T-helper 2 cell treated with Interferon-gamma antibody and Interleukin-4, amounts not matched to agents 5 μg/mL and 100 μg/mL, for 36 hours (primary cell): ENCODE results near the gene THBS2.
"Not testable (repeated sequence)": the region's sequence is repeated elsewhere in the genome, so short reads cannot be mapped to it uniquely, and the experiment has no call there.

Source experiments
- DNase-seq: peaks from one replicate; pipeline ENCODE4 v3.0.0; 2021; ENCODE audit warnings: low spot score
- H3K27ac Mint-ChIP-seq: one replicate; pipeline ENCODE4 v1.8.0; 2021; ENCODE audit warnings: mild to moderate bottlenecking, mixed read lengths
- H3K27me3 Mint-ChIP-seq: one replicate; pipeline ENCODE4 v1.8.0; 2021; ENCODE audit warnings: low read depth, mixed read lengths
- H3K36me3 Mint-ChIP-seq: one replicate; pipeline ENCODE4 v1.8.0; 2021; ENCODE audit warnings: low read depth, mixed read lengths
- H3K4me1 Mint-ChIP-seq: one replicate; pipeline ENCODE4 v1.8.0; 2021; ENCODE audit warnings: low read depth, mixed read lengths
- H3K4me3 Mint-ChIP-seq: one replicate; pipeline ENCODE4 v1.8.0; 2022; ENCODE audit warnings: mild to moderate bottlenecking, moderate library complexity, mixed read lengths
- H3K9me3 Mint-ChIP-seq: one replicate; pipeline ENCODE4 v1.8.0; 2021; ENCODE audit warnings: mixed read lengths

The THBS2 gene

DNA sequence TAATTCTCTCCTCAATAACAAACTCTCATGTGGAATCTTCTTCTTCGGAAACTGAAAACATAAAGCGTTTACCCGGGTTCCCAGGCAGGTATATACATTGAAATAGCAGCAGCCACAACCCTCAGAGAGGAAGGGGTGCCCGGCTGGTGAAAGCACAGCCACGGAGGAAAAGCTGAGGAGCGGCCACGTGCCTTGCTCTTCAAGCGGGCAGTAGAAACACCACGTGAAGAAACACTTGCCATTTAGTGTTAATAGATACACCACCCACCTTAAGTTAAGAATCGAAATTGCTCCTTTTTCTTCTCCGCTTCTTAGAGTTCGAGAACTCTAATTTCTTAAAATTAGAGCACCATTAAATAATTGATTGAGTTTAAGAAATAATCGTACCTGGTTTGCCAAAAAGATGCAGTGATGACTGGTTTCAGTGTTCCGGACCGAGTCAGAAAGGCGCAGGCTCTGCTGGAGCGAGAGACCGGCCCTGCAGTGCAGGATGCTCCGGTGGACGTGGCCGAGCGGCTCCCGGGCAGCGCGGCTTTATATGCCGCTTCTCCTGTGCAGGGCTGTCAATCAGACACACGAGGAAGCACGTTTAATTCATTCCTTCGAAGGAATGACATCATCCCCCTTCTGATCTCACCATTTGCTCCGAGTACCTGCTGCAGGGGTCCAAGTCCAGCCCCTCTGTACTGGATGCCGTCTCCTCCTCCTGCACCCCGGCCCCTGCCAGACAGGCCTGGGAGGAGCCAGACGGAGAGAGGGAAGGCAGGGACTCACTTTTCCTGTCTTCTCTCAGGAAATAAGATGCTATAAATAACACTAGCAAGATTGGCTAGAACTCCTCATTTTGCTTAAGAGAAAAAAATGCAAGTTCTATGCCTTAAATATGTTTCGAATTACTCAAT lies at the start of gene THBS2:
THBS2 (minus strand) TSS at position 510 of the 902 bp plus-strand sequence. CDS start 3,062 bp downstream, outside the sequence.
- no peak within 1 kb of the TSS for H3K4me3 Mint-ChIP-seq
- no peak for DNase-seq
- H3K27ac Mint-ChIP-seq, result no peak within 1 kb of the TSS

GRCh38 chr6:169302716-169303115 lies 49.1 kb upstream of the THBS2 start:
- Mint-ChIP-seq H3K9me3 (no peaks in the 10 kb centered on the region), H3K4me3 (no peak overlapping the region), H3K36me3 (no peaks in the 10 kb centered on the region), H3K27me3 (peaks cover 2% of the 10 kb centered on the region), H3K4me1 (no peaks in the 10 kb centered on the region), H3K27ac (no peak overlapping the region)
- no peak for DNase-seq

More for the DNA sequence above, at the start of gene THBS2:
- no peaks in the 10 kb centered on the region for H3K36me3 Mint-ChIP-seq
- H3K9me3 Mint-ChIP-seq, result no peaks in the 10 kb centered on the region
- peaks cover 62% of the 10 kb centered on the region for H3K27me3 Mint-ChIP-seq
- peaks cover 3% of the 10 kb centered on the region for H3K4me1 Mint-ChIP-seq

DNA sequence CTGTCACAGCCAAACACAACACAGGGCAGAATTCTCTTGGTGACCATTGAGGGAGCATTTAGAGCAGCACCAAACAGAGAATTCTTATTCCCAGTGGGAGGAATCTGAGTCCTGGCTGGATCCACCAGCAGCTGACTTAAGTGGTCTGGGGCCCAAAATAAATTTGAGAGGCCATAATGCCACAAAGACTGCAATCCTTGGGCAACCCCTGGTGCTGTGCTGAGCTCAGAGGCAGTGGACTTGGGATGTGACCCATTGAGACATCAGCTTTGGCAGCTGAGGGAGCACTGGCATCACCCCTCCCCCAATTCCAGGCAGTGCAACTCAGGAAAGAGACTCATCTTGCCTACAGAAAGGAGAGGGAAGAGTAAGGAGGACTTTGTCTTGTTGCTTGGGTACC lies 48.6 kb upstream of the THBS2 start:
- H3K27ac Mint-ChIP-seq, result no peak overlapping the region
- no peak overlapping the region for H3K4me3 Mint-ChIP-seq
- no peaks in the 10 kb centered on the region for H3K4me1 Mint-ChIP-seq
- H3K9me3 Mint-ChIP-seq, result no peaks in the 10 kb centered on the region
- H3K27me3 Mint-ChIP-seq, result peaks cover 2% of the 10 kb centered on the region
- H3K36me3 Mint-ChIP-seq, result no peaks in the 10 kb centered on the region
- no peak for DNase-seq

DNA sequence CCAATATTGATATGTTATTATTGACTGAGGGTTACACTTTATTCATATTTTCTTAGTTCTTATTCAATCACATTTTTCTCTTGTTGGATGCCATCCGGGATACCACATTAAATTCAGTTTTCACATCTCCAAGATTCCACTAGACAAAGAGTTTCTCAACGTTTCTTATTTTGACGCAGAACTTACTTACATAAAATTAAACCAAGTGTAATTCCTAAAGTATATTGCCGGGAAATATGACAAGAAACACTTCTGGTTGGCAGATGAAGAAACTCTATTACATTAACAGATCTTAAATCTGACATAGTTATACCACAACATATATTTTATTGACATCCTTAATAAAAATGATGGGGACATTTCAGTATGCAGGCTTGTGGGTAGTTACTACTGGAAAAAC lies 47.3 kb upstream of the THBS2 start:
- no peak for DNase-seq
- H3K4me1 Mint-ChIP-seq, result no peaks in the 10 kb centered on the region
- H3K36me3 Mint-ChIP-seq, result no peaks in the 10 kb centered on the region
- no peaks in the 10 kb centered on the region for H3K9me3 Mint-ChIP-seq
- no peak overlapping the region for H3K27ac Mint-ChIP-seq
- no peak overlapping the region for H3K4me3 Mint-ChIP-seq
- no peaks in the 10 kb centered on the region for H3K27me3 Mint-ChIP-seq

GRCh38 chr6:169298626-169299025 lies 45.0 kb upstream of the THBS2 start:
- H3K27me3 Mint-ChIP-seq, H3K9me3 Mint-ChIP-seq, DNase-seq, H3K27ac Mint-ChIP-seq, H3K4me1 Mint-ChIP-seq, H3K4me3 Mint-ChIP-seq, H3K36me3 Mint-ChIP-seq: not testable (repeated sequence)

DNA sequence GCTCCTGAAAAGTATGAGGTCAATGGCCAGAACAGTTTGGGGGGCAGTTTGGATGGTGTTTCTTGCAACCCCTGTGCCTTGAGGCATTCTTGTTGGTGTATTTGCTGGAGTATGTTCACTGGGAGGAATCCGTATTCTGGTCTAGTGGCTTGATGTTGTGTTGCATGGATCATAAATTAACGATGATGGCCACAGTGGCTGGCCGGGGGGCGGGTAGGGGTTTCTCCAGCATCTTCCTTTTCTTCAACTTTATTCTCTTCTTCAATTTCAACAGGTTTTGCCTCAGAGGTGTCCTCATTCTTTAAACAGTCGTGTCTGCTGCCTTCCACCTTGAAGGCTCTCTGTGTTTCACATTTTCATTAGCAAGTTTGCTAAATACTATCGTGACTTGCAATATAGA lies 43.0 kb upstream of the THBS2 start:
- Mint-ChIP-seq H3K27me3 (no peaks in the 10 kb centered on the region), H3K36me3 (no peaks in the 10 kb centered on the region), H3K4me3 (no peak overlapping the region), H3K27ac (no peak overlapping the region), H3K9me3 (no peaks in the 10 kb centered on the region), H3K4me1 (no peaks in the 10 kb centered on the region)
- DNase-seq, result no peak

- Mint-ChIP-seq H3K9me3 (no peaks in the 10 kb centered on the region), H3K27me3 (no peaks in the 10 kb centered on the region), H3K27ac (no peak overlapping the region), H3K4me1 (no peaks in the 10 kb centered on the region), H3K36me3 (no peaks in the 10 kb centered on the region), H3K4me3 (no peak overlapping the region)
- DNase-seq, result no peak
Observed at GRCh38 chr6:169296170-169296569, 42.5 kb upstream of the THBS2 start.

DNA sequence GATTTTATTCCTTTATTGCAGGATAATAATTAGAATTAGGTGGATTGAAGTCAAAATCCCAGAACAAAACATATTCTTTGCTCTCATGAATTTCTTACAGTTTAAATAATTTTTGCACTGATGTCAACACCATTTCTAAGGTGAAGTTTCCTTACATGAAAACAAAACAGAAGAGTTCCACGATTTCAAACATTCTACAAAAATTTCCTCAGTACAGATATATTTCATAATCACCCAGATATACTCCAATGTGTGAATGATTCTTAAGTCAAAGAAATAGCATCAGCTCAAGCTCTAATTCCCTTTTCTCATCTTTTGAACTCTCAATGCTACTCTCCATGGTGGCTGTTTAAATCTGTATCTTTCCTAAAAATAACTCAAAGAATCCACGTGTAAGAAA lies 39.5 kb upstream of the THBS2 start:
- DNase-seq, result no peak
- no peaks in the 10 kb centered on the region for H3K4me1 Mint-ChIP-seq
- no peaks in the 10 kb centered on the region for H3K36me3 Mint-ChIP-seq
- no peaks in the 10 kb centered on the region for H3K9me3 Mint-ChIP-seq
- H3K27me3 Mint-ChIP-seq, result no peaks in the 10 kb centered on the region
- H3K27ac Mint-ChIP-seq, result no peak overlapping the region
- H3K4me3 Mint-ChIP-seq, result no peak overlapping the region

DNA sequence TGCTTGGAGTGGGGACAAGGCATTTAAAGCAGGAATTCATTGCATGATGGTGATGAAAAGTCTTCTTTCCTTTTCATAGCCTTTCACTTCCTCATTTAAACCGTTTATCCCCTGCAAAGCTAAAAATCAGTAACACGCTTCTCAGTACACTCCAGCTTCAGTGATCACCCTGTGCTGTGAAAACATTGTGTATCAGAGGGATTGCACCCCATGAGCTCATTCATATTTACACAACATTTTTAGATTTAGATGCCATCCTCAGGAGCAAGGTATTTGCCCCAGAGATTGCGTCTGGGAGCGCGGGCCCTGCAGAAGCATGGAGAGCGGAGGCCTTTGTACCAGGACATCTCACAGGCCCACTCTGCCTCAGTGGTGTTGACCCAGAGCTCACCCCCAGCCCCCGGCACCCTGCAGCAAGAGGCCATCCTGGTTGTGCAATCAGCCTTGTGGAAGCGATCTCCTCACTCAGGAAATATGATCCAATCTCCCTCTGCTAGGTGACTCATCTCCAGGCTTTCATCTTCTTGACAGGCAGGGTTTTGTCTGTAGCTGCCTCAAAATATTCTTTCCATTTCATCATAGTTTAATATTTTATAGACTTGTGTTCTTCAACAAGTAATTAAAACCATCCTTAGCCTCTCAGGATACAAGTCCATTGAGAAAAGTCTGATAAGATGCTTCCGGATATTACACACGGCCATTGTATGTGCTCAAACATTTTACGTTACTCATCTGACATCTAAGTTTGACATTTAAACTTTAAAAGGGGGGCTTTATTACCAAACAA lies 38.9 kb upstream of the THBS2 start:
- DNase-seq, result no peak
- no peaks in the 10 kb centered on the region for H3K36me3 Mint-ChIP-seq

DNA sequence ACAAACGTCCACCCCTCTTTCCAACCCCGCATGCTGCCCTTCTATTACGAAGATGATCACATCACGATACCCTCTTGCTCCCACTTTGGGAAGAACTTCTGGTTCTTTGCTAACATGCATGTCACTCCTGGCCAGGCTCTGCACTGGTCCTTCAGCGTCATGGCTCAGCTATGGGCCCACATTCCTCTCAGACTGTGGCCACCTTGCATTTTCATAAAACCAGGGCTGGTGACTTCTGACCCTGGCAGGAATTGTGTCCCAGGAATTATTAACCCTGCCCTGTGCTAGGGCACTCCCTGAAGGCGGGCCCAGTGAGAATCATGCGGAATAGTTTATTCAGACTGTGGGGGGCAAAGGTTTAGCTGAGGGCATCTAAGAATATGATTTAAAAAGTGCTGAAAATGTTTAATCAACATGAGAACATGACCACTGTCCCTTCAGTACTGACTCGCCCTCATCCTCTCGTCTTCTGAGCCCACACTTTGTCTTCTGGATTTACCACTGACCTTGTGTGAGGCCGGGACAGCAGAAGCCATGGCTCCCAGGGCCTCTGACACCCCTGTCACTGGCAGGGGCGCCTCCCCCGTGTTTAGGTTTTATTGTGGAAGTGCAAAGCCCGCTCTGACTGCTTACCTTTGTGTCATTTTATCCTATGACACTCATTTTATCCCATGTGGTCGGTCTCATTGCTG lies 38.1 kb upstream of the THBS2 start:
- Mint-ChIP-seq H3K4me3 (no peak overlapping the region), H3K27ac (no peak overlapping the region), H3K36me3 (no peaks in the 10 kb centered on the region), H3K9me3 (no peaks in the 10 kb centered on the region), H3K27me3 (no peaks in the 10 kb centered on the region), H3K4me1 (no peaks in the 10 kb centered on the region)
- no peak for DNase-seq

More for the DNA sequence above, 38.9 kb upstream of the THBS2 start:
- no peaks in the 10 kb centered on the region for H3K9me3 Mint-ChIP-seq
- no peaks in the 10 kb centered on the region for H3K4me1 Mint-ChIP-seq
- H3K4me3 Mint-ChIP-seq, result no peak overlapping the region
- no peak overlapping the region for H3K27ac Mint-ChIP-seq
- no peaks in the 10 kb centered on the region for H3K27me3 Mint-ChIP-seq

DNA sequence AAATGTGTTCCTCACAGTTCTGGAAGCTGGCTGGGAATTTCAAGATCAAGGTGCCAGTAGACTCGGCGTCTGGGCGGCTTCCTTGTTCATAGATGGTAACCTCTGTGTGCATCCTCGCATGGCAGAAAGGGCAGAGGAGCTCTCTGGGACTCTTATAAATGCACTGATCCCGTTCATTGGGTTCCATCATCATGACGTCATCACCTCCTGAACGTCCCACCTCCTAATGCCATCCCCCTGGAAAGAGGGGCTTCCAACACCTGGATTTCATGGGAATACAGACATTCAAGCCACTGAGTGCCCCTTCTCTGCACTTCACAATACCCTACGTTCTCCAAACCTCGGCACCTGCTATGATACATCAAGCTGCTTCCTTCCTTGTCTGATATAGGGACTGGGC lies 37.5 kb upstream of the THBS2 start:
- H3K27ac Mint-ChIP-seq, result no peak overlapping the region
- H3K27me3 Mint-ChIP-seq, result no peaks in the 10 kb centered on the region

DNA sequence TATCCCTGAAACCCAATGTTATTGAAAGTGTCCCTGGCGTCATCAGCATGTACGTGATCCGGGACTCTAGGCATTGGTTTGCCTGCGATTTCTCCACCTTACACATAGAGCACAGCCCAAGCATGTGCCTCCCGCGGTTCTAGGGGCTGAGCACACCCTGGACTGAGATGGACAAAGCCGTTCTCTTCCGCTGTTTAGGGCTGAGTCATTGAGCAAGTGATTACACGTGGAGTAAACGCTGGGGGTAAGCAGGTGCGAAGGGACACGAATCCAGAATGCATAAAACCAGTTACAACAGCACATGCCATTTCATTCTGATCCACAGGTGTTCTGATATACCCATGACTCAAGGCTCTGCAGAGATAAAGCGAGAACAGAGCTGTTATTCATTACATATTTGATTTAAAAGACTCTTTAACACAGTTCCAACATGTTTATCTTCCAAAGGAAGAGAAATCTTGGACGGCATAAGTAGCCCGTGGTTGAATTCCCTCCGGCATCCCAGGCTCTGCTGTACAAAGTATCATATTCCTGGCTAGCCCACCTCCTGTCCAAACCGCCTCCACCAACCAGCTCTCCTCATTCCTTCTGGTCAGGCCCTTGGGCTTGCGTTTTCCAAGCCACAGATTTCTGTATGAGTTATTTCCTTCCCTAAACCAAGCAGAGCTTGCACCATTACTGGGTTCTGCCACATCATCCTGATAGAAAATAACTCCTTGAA lies 36.1 kb upstream of the THBS2 start:
- H3K9me3 Mint-ChIP-seq, result no peaks in the 10 kb centered on the region
- H3K36me3 Mint-ChIP-seq, result no peaks in the 10 kb centered on the region
- H3K4me3 Mint-ChIP-seq, result no peak overlapping the region
- H3K27me3 Mint-ChIP-seq, result no peaks in the 10 kb centered on the region
- H3K4me1 Mint-ChIP-seq, result no peaks in the 10 kb centered on the region
- no peak overlapping the region for H3K27ac Mint-ChIP-seq
- no peak for DNase-seq

More for the DNA sequence above, 37.5 kb upstream of the THBS2 start:
- H3K4me1 Mint-ChIP-seq, result no peaks in the 10 kb centered on the region
- no peak overlapping the region for H3K4me3 Mint-ChIP-seq
- no peaks in the 10 kb centered on the region for H3K9me3 Mint-ChIP-seq
- no peak for DNase-seq
- no peaks in the 10 kb centered on the region for H3K36me3 Mint-ChIP-seq

GRCh38 chr6:169289257-169289618 lies 35.6 kb upstream of the THBS2 start:
- no peaks in the 10 kb centered on the region for H3K36me3 Mint-ChIP-seq
- no peaks in the 10 kb centered on the region for H3K9me3 Mint-ChIP-seq
- no peaks in the 10 kb centered on the region for H3K27me3 Mint-ChIP-seq
- DNase-seq, result no peak
- H3K4me1 Mint-ChIP-seq, result no peaks in the 10 kb centered on the region
- H3K27ac Mint-ChIP-seq, result no peak overlapping the region
- no peak overlapping the region for H3K4me3 Mint-ChIP-seq
